SK-N-SH (cell line): ENCODE results near the gene MLLT10. TPM values are rescaled to one million over a fixed set of nuclear protein-coding genes. Genes with fewer than 3 reads are reported as not detected.

Experiments used
- CTCF ChIA-PET: fragments of 300-600, 350-600 bp; formaldehyde crosslinking; extraction: SDS; loops from one replicate; lab custom pipeline; 2021; lab: Yijun Ruan, JAX
- POLR2A ChIA-PET: fragments of 350-600 bp; sonication (Branson Sonifier 250); formaldehyde crosslinking; extraction: SDS; loops from one replicate; lab custom pipeline; 2020; ENCODE audit warnings: antibody characterized with exemption, inconsistent platforms; lab: Yijun Ruan, JAX
- DNase-seq: peaks from one replicate; pipeline ENCODE4 v3.0.0; 2012
- H2AFZ ChIP-seq: fragments of 200-600 bp; sonication (generic); 2 replicates; pipeline ENCODE4 v1.8.1; 2016; ENCODE audit warnings: antibody characterized with exemption, mild to moderate bottlenecking, low read depth
- H3F3A ChIP-seq: fragments of 200-600 bp; sonication (generic); replicated peaks from 2 replicates; pipeline ENCODE3; 2016; ENCODE audit warnings: antibody characterized with exemption, mild to moderate bottlenecking; ENCODE audit not compliant: insufficient read depth
- H3K27ac ChIP-seq, 2 experiments: fragments of 200-500 bp in 1 of 2; fragments of 200-600 bp in 1 of 2; sonication (Bioruptor generic) in 1 of 2; sonication (generic), shearing (Covaris generic) in 1 of 2; 2 replicates each; pipeline versions ENCODE4 v1.5.1 to v1.6.1; 2014 to 2016; ENCODE audit warnings: low read depth in 2 of 2, inconsistent platforms in 1 of 2, low read length in 1 of 2, mild to moderate bottlenecking in 1 of 2, mixed read lengths in 1 of 2
- H3K27me3 ChIP-seq: fragments of 200-600 bp; sonication (generic), shearing (Covaris generic); 2 replicates; pipeline ENCODE4 v1.6.1; 2016; ENCODE audit warnings: mixed run types; ENCODE audit not compliant: insufficient read depth
- H3K36me3 ChIP-seq, 2 experiments: fragments of 200-500 bp in 1 of 2; fragments of 200-600 bp in 1 of 2; sonication (Bioruptor generic) in 1 of 2; sonication (generic) in 1 of 2; replicated peaks in 1 of 2; 2 replicates each; pipeline versions ENCODE3 to v1.5.1; 2014 to 2016; ENCODE audit warnings: low read length in 1 of 2, mild to moderate bottlenecking in 1 of 2; ENCODE audit not compliant: insufficient read depth in 2 of 2, control insufficient read depth in 1 of 2
- H3K4me1 ChIP-seq, 2 experiments: fragments of 200-500 bp in 1 of 2; fragments of 200-600 bp in 1 of 2; sonication (Bioruptor generic) in 1 of 2; sonication (generic), shearing (Covaris generic) in 1 of 2; 2 replicates each; pipeline versions ENCODE4 v1.5.1 to v1.6.1; 2014 to 2016; ENCODE audit warnings: low read depth in 1 of 2, low read length in 1 of 2, mixed run types in 1 of 2; ENCODE audit not compliant: insufficient read depth in 2 of 2, control insufficient read depth in 1 of 2
- H3K4me2 ChIP-seq: fragments of 200-600 bp; sonication (generic), shearing (Covaris generic); 2 replicates; pipeline ENCODE4 v1.6.1; 2017; ENCODE audit warnings: mixed run types
- H3K4me3 ChIP-seq, 2 experiments: fragments of 200-500 bp in 1 of 2; fragments of 200-600 bp in 1 of 2; sonication (Bioruptor generic) in 1 of 2; sonication (generic), shearing (Covaris generic) in 1 of 2; 2 replicates each; pipeline versions ENCODE4 v1.5.1 to v1.8.1; 2014 to 2016; ENCODE audit warnings: low read depth in 2 of 2, inconsistent platforms in 1 of 2, low read length in 1 of 2, mild to moderate bottlenecking in 1 of 2, mixed read lengths in 1 of 2, moderate library complexity in 1 of 2
- H3K79me2 ChIP-seq: fragments of 200-600 bp; sonication (generic); 2 replicates; pipeline ENCODE4 v1.8.1; 2017; ENCODE audit warnings: mild to moderate bottlenecking; ENCODE audit not compliant: insufficient read depth
- H3K9ac ChIP-seq: fragments of 200-600 bp; sonication (generic); 2 replicates; pipeline ENCODE4 v1.6.1; 2017; ENCODE audit warnings: mixed run types
- H3K9me2 ChIP-seq: fragments of 200-600 bp; sonication (generic); 2 replicates; pipeline ENCODE4 v1.6.1; 2017; ENCODE audit warnings: mixed run types
- H3K9me3 ChIP-seq: fragments of 200-600 bp; sonication (generic); 2 replicates; pipeline ENCODE4 v1.6.1; 2017; ENCODE audit warnings: mixed run types, mild to moderate bottlenecking, moderate library complexity
- H4K20me1 ChIP-seq: fragments of 200-600 bp; sonication (generic); 2 replicates; pipeline ENCODE4 v1.6.1; 2017; ENCODE audit warnings: mild to moderate bottlenecking, mixed run types; ENCODE audit not compliant: insufficient read depth
- ELF1 ChIP-seq: IDR thresholded peaks from 2 replicates; pipeline ENCODE4 v1.4.0; 2012
- EP300 ChIP-seq, 2 experiments: IDR thresholded peaks; 2 replicates each; pipeline versions ENCODE4 v1.4.0 to v1.6.1; 2012; ENCODE audit warnings: borderline replicate concordance in 1 of 2, low read depth in 1 of 2, low read length in 1 of 2
- EZH2phosphoT487 ChIP-seq: fragments of 200-600 bp; sonication (generic); IDR thresholded peaks from 2 replicates; pipeline ENCODE4 v1.6.1; 2017; ENCODE audit warnings: low read depth, mixed run types, mild to moderate bottlenecking, antibody characterized with exemption, moderate library complexity, borderline replicate concordance
- FOXJ3 ChIP-seq: sonication (generic); formaldehyde crosslinking; IDR thresholded peaks from 2 replicates; pipeline ENCODE4 v1.5.1; 2020; ENCODE audit warnings: mild to moderate bottlenecking, missing genetic modification reagents
- FOXM1 ChIP-seq: IDR thresholded peaks from 2 replicates; pipeline ENCODE4 v1.4.0; 2012; ENCODE audit warnings: low read depth, mild to moderate bottlenecking
- GABPA ChIP-seq: IDR thresholded peaks from 2 replicates; pipeline ENCODE4 v1.4.0; 2012; ENCODE audit warnings: low read depth, mild to moderate bottlenecking
- GATA2 ChIP-seq: sonication (generic); formaldehyde crosslinking; IDR thresholded peaks from 2 replicates; pipeline ENCODE4 v1.5.0; 2020; ENCODE audit warnings: mild to moderate bottlenecking, missing genetic modification reagents
- IRF3 ChIP-seq: fragments of 150-350 bp; IDR thresholded peaks from 2 replicates; pipeline ENCODE4 v1.6.1; 2016; ENCODE audit warnings: mild to moderate bottlenecking, low read depth, low read length
- MAX ChIP-seq: IDR thresholded peaks from 2 replicates; pipeline ENCODE4 v1.4.0; 2012; ENCODE audit warnings: low read depth
- MEF2A ChIP-seq: IDR thresholded peaks from 2 replicates; pipeline ENCODE4 v1.4.0; 2012; ENCODE audit warnings: low read depth, borderline replicate concordance
- NFIC ChIP-seq: IDR thresholded peaks from 2 replicates; pipeline ENCODE4 v1.4.0; 2012; ENCODE audit warnings: borderline replicate concordance
- NRF1 ChIP-seq: IDR thresholded peaks from 2 replicates; pipeline ENCODE4 v1.6.1; 2012; ENCODE audit warnings: low read depth, mild to moderate bottlenecking, low read length
- POLR2AphosphoS5 ChIP-seq: IDR thresholded peaks from 2 replicates; pipeline ENCODE4 v1.6.1; 2012; ENCODE audit warnings: low read depth, low read length
- SIN3A ChIP-seq: IDR thresholded peaks from 2 replicates; pipeline ENCODE4 v1.6.1; 2012; ENCODE audit warnings: low read depth, mild to moderate bottlenecking, low read length, moderate library complexity, borderline replicate concordance
- TEAD4 ChIP-seq: IDR thresholded peaks from 2 replicates; pipeline ENCODE4 v1.4.0; 2012; ENCODE audit warnings: mild to moderate bottlenecking, borderline replicate concordance; ENCODE audit not compliant: insufficient read depth
- USF1 ChIP-seq: IDR thresholded peaks from 2 replicates; pipeline ENCODE4 v1.4.0; 2012; ENCODE audit warnings: low read depth, borderline replicate concordance
- USF2 ChIP-seq: fragments of 150-350 bp; IDR thresholded peaks from 2 replicates; pipeline ENCODE4 v1.6.1; 2017; ENCODE audit warnings: antibody characterized with exemption, low read length, low read depth, borderline replicate concordance
- YY1 ChIP-seq: IDR thresholded peaks from 2 replicates; pipeline ENCODE4 v1.4.0; 2012; ENCODE audit warnings: low read depth, mild to moderate bottlenecking
- WGBS: methylation state at CpG from one replicate; pipeline ENCODE4 v1.1.6; 2017; ENCODE audit warnings: low lambda C conversion rate; 5-methylcytosine and 5-hydroxymethylcytosine counted together
- polyA plus RNA-seq, 3 experiments: library from polyadenylated mRNA; depleted of rRNA; stranded (reverse); fragments of >200 nt; gene quantifications; 2 replicates each; pipeline ENCODE4 v1.2.3, GENCODE V29; 2012

MLLT10 gene
- polyA plus RNA-seq, 1 of the 3 experiments (the other 2 are of a cell fraction) = 26.0 TPM

- no peaks in the 10 kb centered on the region for H3K9me3 ChIP-seq
- TF ChIP-seq GATA2 (CRISPR knock-in tag) = no peak
- no peak for TF ChIP-seq IRF3
- no peak for TF ChIP-seq EZH2phosphoT487
- TF ChIP-seq GABPA = no peak
- TF ChIP-seq SIN3A = no peak
- TF ChIP-seq MAX = no peak
- TF ChIP-seq ELF1 = no peak
- TF ChIP-seq USF2 = no peak
- TF ChIP-seq TEAD4 = no peak
- TF ChIP-seq MEF2A = no peak
- no peak for TF ChIP-seq FOXM1
- no peak for TF ChIP-seq NFIC
- no peak for TF ChIP-seq FOXJ3 (CRISPR knock-in tag)
- no peak for TF ChIP-seq EP300 (IDR thresholded peaks at IDR 0.05; ENCODE audit: borderline replicate concordance in 1 of 2, low read depth in 1 of 2, low read length in 1 of 2)
- TF ChIP-seq USF1 = no peak
- TF ChIP-seq POLR2AphosphoS5 = no peak
- 95% methylated on average over 9 of the region's 14 CpGs for WGBS
These were observed 224.2 kb downstream of the MLLT10 start for GRCh38 chr10:21758239-21758638.

GRCh38 chr10:21758696-21759095 lies 224.7 kb downstream of the MLLT10 start:
- H3K4me3 ChIP-seq = no peak overlapping the region
- 98% methylated on average over 3 of the region's 7 CpGs for WGBS
- TF ChIP-seq YY1 (no peak), EP300 (IDR thresholded peaks at IDR 0.05; ENCODE audit: borderline replicate concordance in 1 of 2, low read depth in 1 of 2, low read length in 1 of 2) (no peak), NRF1 (no peak), FOXM1 (no peak)
- TF ChIP-seq, all 33 proteins: peak for 0
- no peak overlapping the region for H3K9ac ChIP-seq
- DNase-seq = no peak
- H3K9me2 ChIP-seq = no peaks in the 10 kb centered on the region
- no peak overlapping the region for H3K4me2 ChIP-seq
- H2AFZ ChIP-seq = no peak overlapping the region
- H3K4me1 ChIP-seq = peaks cover 0 to 13% of the 10 kb centered on the region in 2 experiments; a peak in 1 of 4 replicates
- H3F3A ChIP-seq = no peaks in the 10 kb centered on the region
- no peaks in the 10 kb centered on the region for H3K27me3 ChIP-seq
- no peaks in the 10 kb centered on the region for H3K79me2 ChIP-seq
- H3K36me3 ChIP-seq = no peaks in the 10 kb centered on the region
- CTCF ChIA-PET = no interaction called here
- no peaks in the 10 kb centered on the region for H3K9me3 ChIP-seq
- no peaks in the 10 kb centered on the region for H4K20me1 ChIP-seq
- POLR2A ChIA-PET = no interaction called here
- no peak overlapping the region for H3K27ac ChIP-seq

More at GRCh38 chr10:21758239-21758638, 224.2 kb downstream of the MLLT10 start:
- H3K4me3 ChIP-seq = no peak overlapping the region
- H3K36me3 ChIP-seq = no peaks in the 10 kb centered on the region
- ChIA-PET CTCF (interaction anchor here (1.2 kb wide), 1 partner anchor 11 kb away, joined by 3 read pairs; no protein-coding TSS in a partner anchor), POLR2A (no interaction called here)
- H4K20me1 ChIP-seq = no peaks in the 10 kb centered on the region
- no peak overlapping the region for H3K4me2 ChIP-seq
- no peak overlapping the region for H3K27ac ChIP-seq
- H3K27me3 ChIP-seq = no peaks in the 10 kb centered on the region
- H3K9me2 ChIP-seq = no peaks in the 10 kb centered on the region
- H2AFZ ChIP-seq = no peak overlapping the region
- DNase-seq = no peak
- H3F3A ChIP-seq = no peaks in the 10 kb centered on the region
- peaks cover 0 to 13% of the 10 kb centered on the region in 2 experiments; a peak in 1 of 4 replicates for H3K4me1 ChIP-seq
- no peak overlapping the region for H3K9ac ChIP-seq
- H3K79me2 ChIP-seq = no peaks in the 10 kb centered on the region
